ENCODE measurements around the gene SYT2. TPM values are rescaled to one million over a fixed set of nuclear protein-coding genes. Genes with fewer than 3 reads are reported as not detected.
"Not testable (repeated sequence)": the region's sequence is repeated elsewhere in the genome, so short reads cannot be mapped to it uniquely, and the experiment has no call there.

Gene SYT2
- total RNA-seq, 1 experiment from 2014 or later = 0.02 TPM

DNA sequence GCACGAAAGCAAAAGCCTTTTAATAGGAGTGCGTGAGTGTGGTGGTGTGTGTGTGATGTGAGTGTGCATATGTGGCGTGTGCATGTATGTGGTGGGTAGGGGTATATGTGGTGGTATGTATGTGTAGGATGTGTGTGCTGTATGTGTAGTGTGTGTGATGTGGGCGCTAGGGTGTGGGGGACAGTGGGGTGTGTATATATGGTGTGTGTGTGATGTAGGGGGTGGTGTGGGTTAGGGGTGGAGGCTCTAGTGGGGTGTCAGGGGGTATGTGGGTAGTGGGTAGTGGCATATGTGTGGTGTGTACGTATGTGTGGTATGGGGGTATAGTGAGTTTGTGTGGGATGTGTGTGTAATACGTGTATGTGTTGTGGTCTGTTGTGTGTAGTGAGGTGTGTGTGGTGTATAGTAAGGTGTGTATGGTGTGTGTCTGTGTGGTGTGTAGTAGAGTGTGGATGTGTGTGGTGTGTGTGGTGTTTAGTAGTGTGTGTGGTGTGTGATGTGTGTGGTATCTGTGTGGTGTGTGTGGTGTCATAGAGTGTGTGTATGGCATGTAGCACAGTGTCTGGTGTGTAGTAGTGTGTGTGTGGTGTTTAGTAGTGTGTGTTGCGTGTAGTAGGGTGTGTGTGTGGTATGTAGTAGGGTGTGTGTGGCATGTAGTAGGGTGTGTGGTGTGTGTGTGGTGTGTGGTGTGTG, 86.0 kb downstream of the SYT2 start:
- no peak for DNase-seq (ENCODE audit: low read depth)

DNA sequence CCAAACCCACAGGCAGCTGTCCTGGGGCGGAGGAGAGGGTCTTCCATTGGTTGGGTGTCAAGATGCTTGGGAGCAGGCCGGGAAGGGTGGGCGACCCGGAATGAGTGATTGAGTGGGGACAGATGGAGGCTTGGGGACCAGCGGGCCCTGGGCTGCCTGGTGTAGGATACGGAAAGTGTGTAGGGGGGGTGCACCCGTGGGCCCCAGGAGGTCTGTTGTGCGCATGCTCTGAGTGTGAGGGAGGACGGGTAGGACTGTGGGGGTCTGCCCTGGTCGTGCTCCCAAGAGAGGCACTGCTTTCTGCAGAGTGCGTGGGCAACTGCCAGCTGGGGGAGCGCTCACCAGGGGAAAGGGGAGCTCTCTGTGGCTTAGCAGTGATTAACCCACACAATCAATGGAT, 86.8 kb downstream of the SYT2 start:
- DNase-seq (ENCODE audit: low read depth) = not testable (repeated sequence)

DNA sequence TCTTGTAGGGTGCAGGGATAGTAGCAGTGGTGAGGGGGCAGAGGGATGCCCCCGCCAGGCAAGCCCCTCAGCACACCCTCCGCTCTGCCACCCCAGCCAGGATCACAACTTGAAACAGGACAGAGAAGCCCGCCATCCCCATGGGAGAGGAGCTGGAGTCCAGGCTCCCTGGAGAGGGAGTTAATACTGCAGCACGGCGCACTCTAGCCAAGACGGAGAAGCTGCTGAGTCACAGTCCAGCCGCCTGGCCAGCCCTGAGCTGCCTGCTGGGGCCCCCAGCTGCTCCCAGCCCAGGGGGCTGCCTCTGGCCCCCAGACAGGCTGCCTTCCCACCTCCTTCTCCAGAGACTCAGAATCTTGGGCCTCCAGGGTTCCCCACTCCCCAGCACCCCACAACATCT, 87.2 kb downstream of the SYT2 start:
- DNase-seq (ENCODE audit: low read depth) = peak; percentile 30

DNA sequence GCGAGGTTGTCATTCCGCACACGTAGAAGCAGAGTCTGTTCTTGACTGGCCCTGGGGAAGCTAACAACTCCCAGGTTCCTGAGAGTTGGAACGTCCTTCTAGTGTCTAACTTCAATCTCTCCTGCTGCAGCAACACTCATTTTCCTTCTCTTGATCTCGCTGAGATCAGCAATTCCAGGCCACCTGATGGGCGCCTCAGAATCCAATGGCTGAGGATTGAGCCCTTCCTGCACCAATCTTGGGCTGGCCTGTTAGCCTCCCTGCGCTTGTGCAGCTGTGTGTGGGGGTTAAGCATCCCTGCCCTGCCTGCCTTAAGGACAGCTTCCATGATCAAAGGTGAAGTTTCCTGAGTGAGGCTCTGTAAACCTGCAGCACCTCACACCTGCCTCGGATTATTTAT, 87.9 kb downstream of the SYT2 start:
- no peak for DNase-seq (ENCODE audit: low read depth)

DNA sequence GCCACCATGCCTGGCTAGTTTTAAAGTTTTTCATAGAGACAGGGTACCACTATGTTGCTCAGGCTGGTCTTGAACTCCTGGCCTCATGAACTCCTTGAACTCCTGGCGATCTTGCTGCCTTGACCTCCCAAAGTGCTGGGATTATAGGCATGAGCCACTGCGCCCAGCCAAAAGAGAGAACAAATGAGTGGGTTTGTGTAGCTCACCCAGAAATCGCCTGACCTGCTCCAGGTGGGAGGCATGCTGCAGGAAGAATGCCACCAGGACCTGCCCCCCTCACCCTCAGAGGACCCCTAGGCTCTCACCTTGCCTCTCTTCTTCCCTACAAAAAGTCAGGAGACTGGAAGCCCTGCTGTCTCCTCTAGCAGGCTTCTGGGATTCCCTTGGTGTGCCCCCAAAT, 88.8 kb downstream of the SYT2 start:
- no peak for DNase-seq (ENCODE audit: low read depth)

DNA sequence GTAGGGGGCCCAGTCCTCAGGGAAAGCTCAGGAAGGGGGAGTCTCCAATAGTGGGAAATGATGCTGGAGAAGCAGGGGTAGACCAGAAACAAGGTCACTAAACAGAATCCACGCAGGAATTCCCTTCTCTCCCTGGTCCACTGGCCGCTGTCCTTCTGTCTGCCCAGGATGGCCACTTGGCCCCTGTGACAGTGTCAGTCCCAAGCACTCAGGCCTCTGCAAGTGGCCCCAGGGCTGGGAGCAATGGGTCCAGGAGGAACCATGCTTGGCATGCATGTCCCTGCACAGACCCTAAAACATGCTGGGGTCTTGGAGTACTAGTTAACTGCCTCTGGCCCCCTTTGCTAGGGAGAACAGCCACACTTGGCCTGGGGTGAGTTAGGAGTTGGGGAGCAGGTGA, 90.2 kb downstream of the SYT2 start:
- DNase-seq (ENCODE audit: low read depth) = not testable (repeated sequence)

DNA sequence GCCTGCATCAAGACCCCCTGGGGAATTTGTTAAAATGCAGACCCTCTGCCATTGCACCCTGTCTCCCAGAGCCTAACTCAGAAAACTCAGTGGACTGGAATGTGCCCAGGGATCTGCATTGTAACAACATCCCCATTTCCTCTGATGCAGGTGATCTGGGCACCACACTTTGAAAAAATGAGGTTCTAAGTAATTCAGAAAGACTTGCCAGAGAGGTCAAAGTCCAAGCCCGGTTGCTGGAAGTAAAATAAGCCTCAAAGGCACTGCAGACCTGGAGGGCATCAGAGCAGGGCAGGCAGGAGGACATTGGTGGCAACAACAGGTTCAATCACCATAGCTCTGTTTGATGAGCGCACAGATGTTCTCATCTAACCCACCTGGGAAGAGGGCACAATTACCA, 90.7 kb downstream of the SYT2 start:
- no peak for DNase-seq (ENCODE audit: low read depth)

DNA sequence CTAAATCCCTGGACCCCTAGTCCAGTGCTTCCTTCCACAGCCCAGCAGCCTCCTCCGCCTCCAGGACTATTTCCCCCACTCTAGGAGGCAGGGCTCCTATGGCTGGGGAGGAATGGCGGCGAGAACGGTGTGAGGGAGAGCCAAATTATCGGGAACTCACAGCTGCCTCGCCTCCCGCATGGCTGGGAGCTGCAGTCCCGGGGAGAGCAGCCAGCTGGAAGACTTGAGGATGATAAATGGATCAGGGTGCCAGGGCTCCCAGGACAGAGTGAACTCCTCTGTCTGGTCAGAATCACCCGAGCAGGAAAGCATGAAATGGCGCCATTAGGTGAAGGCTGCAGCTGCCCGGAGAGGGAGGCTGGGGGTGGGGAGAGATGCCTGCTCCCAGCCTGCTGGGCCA, 91.2 kb downstream of the SYT2 start:
- not testable (repeated sequence) for DNase-seq (ENCODE audit: low read depth)

DNA sequence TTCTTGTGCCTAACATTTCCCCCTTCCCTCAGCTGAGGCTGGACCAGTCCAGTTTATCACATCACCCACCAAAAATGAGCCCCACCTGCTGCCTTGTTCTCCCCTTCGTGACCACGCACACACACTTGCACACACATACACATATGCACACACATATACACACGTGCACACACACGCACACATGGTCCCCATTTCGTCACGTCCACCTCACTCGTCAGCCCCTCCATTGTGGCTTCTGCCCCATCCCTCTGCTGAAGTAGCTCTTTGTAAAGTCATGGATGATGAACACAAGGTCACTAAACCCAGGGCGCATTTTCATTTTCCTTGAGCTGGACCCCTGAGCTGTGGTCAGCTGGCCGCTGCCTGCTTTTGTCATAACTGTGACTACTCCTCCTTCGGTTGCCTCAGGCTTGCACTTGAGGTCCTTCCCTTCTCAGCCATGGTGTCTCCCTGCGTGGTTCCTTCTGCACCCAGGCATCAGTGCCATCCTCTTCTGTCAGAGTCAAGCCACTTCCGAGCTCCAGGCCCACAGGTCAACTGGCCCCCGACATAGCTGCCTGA, 93.8 kb downstream of the SYT2 start:
- DNase-seq (ENCODE audit: low read depth) = no peak

DNA sequence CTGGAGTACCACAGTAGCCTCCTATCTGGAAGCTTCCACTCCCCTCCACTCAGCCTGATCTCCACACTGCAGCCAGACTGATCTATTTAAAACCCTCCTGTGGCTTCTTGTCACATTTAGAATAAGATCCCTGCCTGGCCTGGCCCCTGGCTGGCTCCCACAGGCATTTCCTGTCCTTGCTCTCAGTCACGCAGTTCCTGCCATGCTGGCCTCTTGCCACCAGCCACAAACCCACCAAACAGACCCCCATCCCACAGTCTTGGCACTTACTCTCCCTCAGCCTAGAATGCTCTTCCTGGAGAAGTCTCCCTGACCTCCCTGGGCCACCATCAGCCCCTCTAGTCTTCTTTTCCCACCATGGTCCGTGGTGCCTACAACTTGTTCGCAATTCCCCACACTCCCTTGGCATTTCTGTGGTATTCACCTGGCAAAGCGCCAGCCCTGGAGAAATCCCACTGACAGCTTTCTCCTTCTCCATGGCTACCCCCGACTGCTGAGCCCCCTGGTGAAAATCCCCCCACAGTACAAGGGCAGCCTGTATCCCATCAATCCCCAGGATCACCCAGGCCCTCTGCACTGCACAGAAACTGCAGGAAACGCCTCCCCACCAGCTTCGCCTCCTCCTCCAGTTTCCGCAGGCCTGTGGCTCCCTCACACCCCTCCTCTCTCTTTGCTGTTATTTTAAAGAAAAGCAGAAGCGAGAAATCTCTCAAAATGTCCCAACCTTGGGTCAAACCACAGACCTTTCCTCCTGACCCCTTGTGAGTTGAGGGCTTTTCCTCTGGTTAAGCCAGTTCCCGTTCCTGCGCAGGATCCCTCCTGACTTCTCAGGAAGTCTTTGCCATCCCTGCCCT, 94.5 kb downstream of the SYT2 start:
- peak; percentile 80 for DNase-seq (ENCODE audit: low read depth)

DNA sequence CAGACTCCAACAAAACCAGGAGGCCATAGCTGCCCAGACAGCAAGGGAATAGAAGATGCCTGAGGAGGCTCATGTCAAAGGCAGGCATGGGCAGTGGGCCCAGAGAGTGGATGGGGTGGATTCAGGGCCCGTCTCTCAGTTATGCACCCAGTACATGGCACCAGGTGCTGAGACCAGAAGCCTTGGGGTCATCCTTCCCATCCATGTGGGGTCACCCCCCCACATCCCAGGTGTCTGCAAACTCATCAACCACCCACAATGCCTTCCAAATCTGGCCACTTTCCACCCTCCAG, 95.1 kb downstream of the SYT2 start:
- DNase-seq (ENCODE audit: low read depth) = not testable (repeated sequence)

DNA sequence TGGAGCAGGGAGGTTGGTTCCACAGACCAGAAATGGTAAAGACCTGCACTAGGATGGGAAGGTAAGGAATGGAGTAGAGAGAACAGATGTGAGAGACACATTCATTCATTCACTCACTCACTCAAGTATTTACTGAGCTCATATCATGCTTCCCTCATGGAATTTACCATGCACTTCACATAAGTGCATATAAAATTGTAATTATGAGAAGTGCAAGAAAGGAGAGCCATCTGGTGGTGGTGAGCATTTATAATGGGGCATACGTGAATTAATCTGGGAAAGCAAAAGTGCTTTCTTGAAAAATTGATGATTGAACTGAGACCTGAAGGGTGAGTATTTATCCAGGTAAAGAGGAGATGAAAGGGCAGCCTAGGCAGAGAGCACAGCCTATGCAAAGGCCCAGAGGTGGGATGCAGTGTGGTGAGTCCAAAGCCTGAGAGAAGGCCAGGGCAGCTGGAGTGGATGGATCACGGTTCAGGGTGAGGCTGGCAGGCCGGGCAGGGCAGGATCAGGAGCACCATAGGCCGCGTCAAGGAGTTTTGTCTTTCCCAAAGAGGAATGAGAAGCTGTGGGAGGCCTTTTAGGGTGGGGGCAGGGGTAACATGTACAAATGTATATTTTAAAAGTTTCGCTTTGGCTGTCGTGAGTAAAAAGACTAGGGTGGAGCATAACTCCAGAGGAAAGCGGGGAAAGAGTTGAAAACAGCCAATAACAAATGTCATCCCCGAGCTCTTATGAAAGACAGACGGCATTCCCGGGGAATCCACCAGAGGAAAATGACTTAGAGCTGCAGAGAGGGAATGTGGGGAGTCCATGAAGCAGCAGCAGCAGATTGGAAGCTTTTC, 95.7 kb downstream of the SYT2 start:
- not testable (repeated sequence) for DNase-seq (ENCODE audit: low read depth)

DNA sequence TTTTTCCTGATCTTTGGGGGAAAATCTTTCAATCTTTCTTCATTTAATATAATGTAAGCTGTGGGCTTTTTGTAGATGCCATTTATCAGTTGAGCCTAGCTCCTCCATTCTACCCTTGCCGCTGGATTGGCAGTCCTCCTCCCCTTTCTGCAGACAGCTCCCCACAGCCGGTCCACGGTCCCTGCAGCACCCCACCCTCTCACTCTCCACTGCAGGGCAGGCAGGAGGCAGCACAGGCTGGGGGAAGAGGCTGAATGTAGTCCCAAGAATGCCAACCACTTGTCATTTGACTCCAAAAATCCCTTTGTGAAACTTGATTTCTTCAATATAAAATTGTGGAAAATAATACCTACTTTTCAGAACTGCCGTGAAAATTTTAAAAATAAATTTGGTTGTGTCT, 96.7 kb downstream of the SYT2 start:
- DNase-seq (ENCODE audit: low read depth) = no peak

DNA sequence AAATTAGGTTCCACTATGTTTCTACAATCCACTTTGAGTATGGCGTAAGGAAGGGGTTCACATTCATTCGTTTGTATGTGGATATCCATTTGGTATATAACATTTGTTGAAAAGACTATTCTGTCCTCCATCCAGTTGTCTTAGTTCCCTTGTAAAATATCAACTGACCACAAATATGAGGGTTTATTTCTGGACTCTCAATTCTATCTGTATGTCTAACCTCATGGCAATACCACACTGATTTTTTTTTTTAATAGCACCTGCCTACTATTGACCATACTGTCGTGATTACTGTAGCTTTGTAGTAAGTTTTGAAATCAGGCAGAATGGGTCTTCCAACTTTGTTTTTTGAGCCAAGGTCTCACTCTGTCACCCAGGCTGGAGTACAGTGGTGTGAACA, 98.2 kb downstream of the SYT2 start:
- DNase-seq (ENCODE audit: low read depth) = not testable (repeated sequence)

DNA sequence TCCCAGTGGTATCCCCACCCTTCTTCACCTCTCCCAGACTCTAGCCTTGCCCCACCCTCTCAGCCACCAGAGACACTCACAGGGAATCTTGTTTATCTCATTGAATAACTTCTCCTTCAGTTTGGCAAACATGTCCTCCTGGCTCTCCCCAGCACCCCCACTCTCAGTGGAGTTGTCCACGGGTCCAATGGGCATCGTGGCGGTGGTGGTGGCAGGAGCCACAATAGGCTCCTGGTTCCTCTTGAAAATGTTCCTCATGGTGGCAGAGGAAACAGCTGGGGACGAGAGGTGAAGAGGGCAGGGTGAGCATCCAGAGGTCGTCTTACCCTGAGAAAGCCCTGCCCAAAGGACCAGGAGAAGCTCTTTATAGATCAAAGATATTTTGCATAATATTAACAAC, 104.7 kb downstream of the SYT2 start:
- no peak for DNase-seq (ENCODE audit: low read depth)

DNA sequence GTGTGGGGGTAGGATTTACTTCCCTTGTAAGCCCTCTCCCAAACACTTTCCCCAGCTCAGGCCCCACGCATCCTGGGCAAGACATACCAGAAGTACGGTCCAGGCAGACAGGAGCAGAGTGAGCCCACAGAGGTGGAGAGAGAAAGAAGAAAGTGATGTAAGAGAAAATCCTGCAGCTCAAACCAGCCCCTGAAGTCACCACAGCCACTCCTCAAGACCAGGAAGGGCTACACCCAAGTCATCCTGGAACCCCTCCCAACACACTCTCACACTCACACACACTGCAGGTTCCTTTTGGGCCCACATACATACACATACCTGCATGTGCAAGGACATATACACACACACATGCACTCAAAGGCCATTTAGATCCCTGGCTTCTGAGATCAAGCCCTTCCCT, 106.8 kb downstream of the SYT2 start:
- DNase-seq (ENCODE audit: low read depth) = no peak

DNA sequence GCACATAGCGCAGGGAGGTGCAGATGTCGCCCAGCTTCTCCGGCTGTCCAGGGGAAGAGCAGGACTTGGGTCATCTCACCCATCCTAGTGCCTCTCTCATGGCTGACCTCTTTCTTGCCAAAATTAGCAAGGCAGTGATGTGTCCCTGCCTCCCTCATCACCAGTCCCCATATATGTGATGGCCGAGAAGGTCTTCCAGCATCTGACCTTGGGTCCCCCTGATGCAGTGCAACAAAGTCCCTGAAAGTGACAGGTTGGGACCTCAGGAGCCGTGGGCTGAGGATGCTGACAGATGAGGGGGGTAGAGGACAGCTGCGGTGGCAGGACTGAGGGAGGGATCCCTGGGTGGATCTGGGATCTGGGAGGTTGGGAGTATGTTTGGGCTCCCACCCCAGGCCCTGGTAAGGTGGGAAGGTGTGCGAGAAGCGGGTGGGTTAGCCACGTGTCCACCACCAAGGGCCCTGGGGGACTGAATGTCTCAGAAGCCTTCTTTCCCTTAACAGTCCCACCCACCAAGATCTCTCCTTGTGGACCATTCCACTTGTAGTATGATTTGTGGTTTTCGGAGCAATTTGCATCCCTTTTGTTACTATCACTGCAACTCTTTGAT, 109.7 kb downstream of the SYT2 start:
- DNase-seq (ENCODE audit: low read depth) = no peak

DNA sequence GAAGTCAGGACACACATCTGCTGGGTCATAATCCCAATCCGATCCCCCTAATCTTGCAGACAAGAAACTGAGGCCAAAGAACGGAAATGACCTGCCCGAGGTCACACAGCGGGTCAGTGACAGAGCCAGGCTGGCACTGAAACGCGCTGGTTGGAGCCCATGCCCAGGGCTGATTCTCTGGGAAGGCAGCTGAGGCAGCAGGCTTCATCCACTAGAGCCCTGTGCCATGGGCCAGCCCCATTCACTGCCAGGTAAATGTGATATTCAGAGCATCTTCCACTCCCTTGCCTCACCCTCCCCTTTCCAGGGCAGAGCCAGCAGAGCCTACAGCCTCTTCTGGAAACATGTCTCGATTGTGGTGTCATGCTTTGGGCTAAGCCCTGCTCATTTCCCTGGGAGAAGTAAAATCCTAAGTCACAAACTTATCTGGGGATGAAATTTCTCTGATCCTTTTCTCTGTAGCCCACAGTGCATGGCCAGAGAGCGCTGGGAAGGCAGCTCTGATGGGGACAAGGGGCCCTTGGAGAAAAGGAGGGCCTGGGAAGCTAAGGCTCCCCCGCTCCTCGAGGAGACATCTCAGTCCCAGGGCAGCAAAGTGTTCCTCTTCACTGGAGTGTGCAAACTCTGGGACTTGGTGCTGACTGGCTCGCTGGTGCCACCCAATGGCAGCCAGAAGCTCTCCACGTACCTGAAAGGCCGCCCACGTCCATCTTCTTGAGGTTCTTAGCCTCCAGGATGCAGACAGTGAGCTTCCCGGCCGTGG, 110.4 kb downstream of the SYT2 start:
- peak; percentile 62 for DNase-seq (ENCODE audit: low read depth)

DNA sequence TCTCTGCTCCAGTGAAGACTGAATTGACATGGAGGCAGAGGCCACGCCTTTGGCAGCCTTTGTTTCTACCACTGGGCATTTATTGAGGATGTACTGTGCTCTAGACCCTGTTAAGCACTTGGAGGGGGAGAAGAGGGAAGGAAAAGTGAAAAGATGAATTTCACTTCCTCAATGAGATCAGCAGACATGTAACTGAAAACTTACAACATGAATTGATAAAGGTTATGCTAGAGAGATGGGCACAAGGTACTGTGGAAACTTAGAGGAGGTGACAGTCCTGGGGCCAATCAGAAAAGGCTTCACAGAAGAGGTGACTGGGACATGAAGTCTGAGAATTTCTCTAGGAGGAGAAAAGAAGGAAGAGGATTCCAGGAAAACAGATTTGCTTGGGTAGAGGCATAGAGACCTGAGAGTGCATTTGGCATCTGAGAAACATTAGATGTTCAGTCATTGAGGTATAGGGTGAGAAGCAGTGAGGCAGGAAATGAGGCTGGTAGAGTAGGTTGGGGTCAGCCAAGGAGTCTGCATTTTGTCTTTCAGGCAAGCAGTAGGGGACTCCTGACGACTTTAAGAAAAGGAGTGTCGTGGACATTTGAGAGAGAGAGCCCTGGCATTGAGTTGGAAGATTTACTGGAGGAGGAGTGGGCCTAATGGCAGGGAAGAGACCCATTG, 113.0 kb downstream of the SYT2 start:
- DNase-seq (ENCODE audit: low read depth) = no peak

DNA sequence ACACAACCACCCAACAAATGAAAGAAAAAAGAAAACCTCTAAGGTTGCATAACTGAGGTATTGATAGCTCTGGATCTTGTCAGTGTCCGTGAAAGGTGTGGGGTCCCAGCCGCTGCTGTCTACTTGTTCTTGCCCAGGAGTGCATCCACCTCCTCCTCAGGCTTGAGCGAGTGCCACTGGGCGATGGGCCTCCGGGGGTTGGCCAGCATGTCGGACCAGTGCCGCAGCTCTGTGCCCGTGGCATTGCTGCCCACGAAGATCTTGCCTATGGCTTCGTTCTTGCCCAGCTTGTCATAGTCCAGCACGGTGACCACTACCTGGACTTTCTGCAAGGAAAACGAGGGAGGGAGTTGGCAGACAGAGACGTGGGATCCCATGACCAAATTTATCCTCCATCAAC, 113.6 kb downstream of the SYT2 start:
- DNase-seq (ENCODE audit: low read depth) = no peak

Measured in HT1080 (cell line).